GM12873 (cell line): ENCODE measurements around the gene PSMC6.

Experiments used
- CTCF ChIP-seq: IDR thresholded peaks from 2 replicates; pipeline ENCODE4 v1.5.1; 2012; ENCODE audit warnings: low read depth, mild to moderate bottlenecking, moderate library complexity, low read length, control low read depth; ENCODE audit not compliant: insufficient read depth; ENCODE audit errors: missing control alignments

Gene PSMC6

GRCh38 chr14:52716155-52716554, 9.2 kb downstream of the PSMC6 start:
- TF ChIP-seq CTCF: no peak

- TF ChIP-seq CTCF: no peak
Observed at GRCh38 chr14:52723514-52724359, 16.7 kb downstream of the PSMC6 start.

GRCh38 chr14:52724360-52724644, 17.3 kb downstream of the PSMC6 start:
- TF ChIP-seq CTCF: no peak

GRCh38 chr14:52729585-52729924, 22.6 kb downstream of the PSMC6 start:
- no peak for TF ChIP-seq CTCF

GRCh38 chr14:52729925-52730708, 23.1 kb downstream of the PSMC6 start, which contains the start of gene STYX:
TSS of gene STYX (plus strand) at chr14:52730166. CDS start at chr14:52730475, 309 bp downstream.
- TF ChIP-seq CTCF: no peak

GRCh38 chr14:52730709-52731111, 23.7 kb downstream of the PSMC6 start:
- TF ChIP-seq CTCF: no peak

- TF ChIP-seq CTCF: no peak
Observed at GRCh38 chr14:52733824-52734223, 26.8 kb downstream of the PSMC6 start.
